Calu3 (cell line): ENCODE data around the gene CIROP. TPM values are rescaled to one million over a fixed set of nuclear protein-coding genes. Genes with fewer than 3 reads are reported as not detected.
A peak's percentile ranks its signal among the peaks of the same experiment; 100 is the strongest.

Experiments
- BruUV-seq: library from RNA; stranded (reverse); fragments of 400-500 nt; replicated peaks from 2 replicates; lab custom pipeline; 2021; lab: Mats Ljungman, UMichigan
- CTCF ChIA-PET: fragments of 300-600 bp; sonication (Branson Sonifier 250); formaldehyde crosslinking; loops from one replicate; lab custom pipeline; 2022; ENCODE audit warnings: antibody characterized with exemption; lab: Charles Lee
- DNase-seq: peaks from one replicate; pipeline ENCODE4 v3.0.0; 2022
- H3K27ac Mint-ChIP-seq: one replicate; pipeline ENCODE4 v1.8.0; 2022; ENCODE audit warnings: mixed read lengths; ENCODE audit not compliant: unreplicated experiment
- H3K27me3 Mint-ChIP-seq: one replicate; pipeline ENCODE4 v1.8.0; 2022; ENCODE audit warnings: mixed read lengths; ENCODE audit not compliant: unreplicated experiment
- H3K36me3 Mint-ChIP-seq: one replicate; pipeline ENCODE4 v1.8.0; 2022; ENCODE audit warnings: mild to moderate bottlenecking, moderate library complexity, mixed read lengths; ENCODE audit not compliant: insufficient read depth, unreplicated experiment
- H3K4me1 Mint-ChIP-seq: one replicate; pipeline ENCODE4 v1.8.0; 2022; ENCODE audit warnings: mild to moderate bottlenecking, low read depth, mixed read lengths; ENCODE audit not compliant: unreplicated experiment
- H3K4me3 Mint-ChIP-seq: one replicate; pipeline ENCODE4 v1.8.0; 2022; ENCODE audit warnings: mild to moderate bottlenecking, low read depth, moderate library complexity, mixed read lengths; ENCODE audit not compliant: unreplicated experiment
- H3K9me3 Mint-ChIP-seq: one replicate; pipeline ENCODE4 v1.8.0; 2022; ENCODE audit warnings: low read depth, mixed read lengths; ENCODE audit not compliant: unreplicated experiment
- intact Hi-C: fragments of 100-400 bp; cut with micrococcal nuclease; formaldehyde crosslinking; loops from one replicate; pipeline ENCODE4 v1.10.0; 2022; ENCODE audit not compliant: unreplicated experiment
- total RNA-seq: library from RNA; stranded (reverse); gene quantifications from 2 replicates; pipeline ENCODE4 v1.2.3, GENCODE V29; 2022
- TF ChIP-seq, protein P1 (sequence below): fragments of 200-600 bp; IDR thresholded peaks from one replicate; pipeline ENCODE4 v1.8.0; 2022; ENCODE audit warnings: antibody characterized with exemption; ENCODE audit not compliant: unreplicated experiment

CIROP gene
- total RNA-seq, 1 experiment from 2014 or later, result not detected

DNA sequence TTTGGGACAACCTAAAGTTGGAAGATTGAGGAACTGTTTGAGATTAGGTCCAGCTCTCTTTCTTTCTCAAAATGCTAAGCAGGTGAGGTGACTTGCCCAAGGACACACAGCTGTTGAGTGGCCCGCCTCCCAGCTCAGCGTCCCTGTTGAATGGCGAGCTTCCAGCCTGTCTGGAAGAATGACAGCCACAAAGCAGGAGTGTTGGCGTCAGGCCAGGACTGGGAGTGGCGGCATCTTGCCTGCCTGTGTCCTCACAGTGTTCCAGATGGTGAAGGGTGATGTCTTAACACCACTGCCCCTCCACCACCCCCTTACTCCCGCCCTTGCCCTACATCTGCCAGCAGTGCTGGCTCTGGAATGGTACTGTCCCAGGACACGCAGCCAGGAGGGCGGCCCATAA, 18.6 kb upstream of the CIROP start:
- DNase-seq, result peak; percentile 42
- BruUV-seq, result no TSS peak
- no peaks in the 10 kb centered on the region for H3K36me3 Mint-ChIP-seq
- CTCF ChIA-PET, result interaction anchor here (0.9 kb wide), 1 partner anchor 61 kb away, joined by 5 read pairs; no protein-coding TSS in a partner anchor
- H3K27ac Mint-ChIP-seq, result no peak overlapping the region
- TF ChIP-seq, protein P1, sequence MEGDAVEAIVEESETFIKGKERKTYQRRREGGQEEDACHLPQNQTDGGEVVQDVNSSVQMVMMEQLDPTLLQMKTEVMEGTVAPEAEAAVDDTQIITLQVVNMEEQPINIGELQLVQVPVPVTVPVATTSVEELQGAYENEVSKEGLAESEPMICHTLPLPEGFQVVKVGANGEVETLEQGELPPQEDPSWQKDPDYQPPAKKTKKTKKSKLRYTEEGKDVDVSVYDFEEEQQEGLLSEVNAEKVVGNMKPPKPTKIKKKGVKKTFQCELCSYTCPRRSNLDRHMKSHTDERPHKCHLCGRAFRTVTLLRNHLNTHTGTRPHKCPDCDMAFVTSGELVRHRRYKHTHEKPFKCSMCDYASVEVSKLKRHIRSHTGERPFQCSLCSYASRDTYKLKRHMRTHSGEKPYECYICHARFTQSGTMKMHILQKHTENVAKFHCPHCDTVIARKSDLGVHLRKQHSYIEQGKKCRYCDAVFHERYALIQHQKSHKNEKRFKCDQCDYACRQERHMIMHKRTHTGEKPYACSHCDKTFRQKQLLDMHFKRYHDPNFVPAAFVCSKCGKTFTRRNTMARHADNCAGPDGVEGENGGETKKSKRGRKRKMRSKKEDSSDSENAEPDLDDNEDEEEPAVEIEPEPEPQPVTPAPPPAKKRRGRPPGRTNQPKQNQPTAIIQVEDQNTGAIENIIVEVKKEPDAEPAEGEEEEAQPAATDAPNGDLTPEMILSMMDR, result no peak
- intact Hi-C loops, result no loop called here
- no peaks in the 10 kb centered on the region for H3K9me3 Mint-ChIP-seq
- H3K4me1 Mint-ChIP-seq, result peaks cover 24% of the 10 kb centered on the region
- peaks cover 79% of the 10 kb centered on the region for H3K27me3 Mint-ChIP-seq
- H3K4me3 Mint-ChIP-seq, result no peak overlapping the region

DNA sequence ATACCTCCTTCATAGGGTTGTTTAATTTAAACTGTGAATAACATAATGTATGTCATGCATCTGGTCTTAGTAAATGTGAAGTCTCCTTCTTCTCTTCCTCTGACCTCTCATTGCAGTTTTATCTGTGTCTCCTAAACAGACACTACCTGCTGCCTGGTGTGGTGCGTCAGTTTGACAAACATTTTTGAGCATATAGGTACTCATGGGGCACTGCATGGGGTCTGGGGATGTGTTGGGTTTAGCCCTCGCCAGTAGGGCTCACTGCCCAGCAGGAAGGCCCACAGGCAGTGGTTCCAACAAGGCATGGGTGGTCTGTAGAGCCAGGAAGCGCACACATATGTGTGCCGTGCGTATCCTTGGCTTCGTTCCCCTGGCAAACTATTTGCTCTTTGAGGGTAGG, 17.3 kb upstream of the CIROP start:
- Mint-ChIP-seq H3K36me3 (no peaks in the 10 kb centered on the region), H3K27me3 (peaks cover 66% of the 10 kb centered on the region), H3K4me1 (peaks cover 24% of the 10 kb centered on the region), H3K9me3 (no peaks in the 10 kb centered on the region), H3K27ac (no peak overlapping the region), H3K4me3 (no peak overlapping the region)
- no TSS peak for BruUV-seq
- intact Hi-C loops, result no loop called here
- no peak for DNase-seq
- CTCF ChIA-PET, result interaction anchor here (2.7 kb wide), 1 partner anchor 65 kb away, joined by 46 read pairs; no protein-coding TSS in a partner anchor
- TF ChIP-seq, protein P1, result no peak

DNA sequence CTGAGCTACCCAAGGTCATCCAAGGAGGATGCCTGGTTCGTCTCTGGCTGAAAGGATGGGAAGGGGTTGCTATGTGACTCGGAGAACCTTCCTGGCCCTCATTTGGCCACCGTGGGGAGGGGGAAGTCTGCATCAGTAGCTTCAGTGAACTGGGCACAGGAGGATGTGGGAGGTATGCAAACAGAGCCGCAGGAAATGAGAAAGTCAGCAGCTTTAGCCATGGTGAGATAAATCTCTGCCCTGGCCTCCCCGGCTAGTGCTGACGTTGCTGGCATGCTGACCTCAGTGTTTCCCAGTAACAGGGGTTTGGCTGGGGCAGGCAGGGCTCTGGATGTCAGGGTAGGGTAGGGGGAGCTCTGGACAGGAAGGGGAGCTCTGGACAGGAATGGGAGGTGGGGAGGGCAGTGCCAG, 16.6 kb upstream of the CIROP start:
- Mint-ChIP-seq H3K4me3 (no peak overlapping the region), H3K4me1 (peaks cover 24% of the 10 kb centered on the region), H3K27me3 (peaks cover 58% of the 10 kb centered on the region), H3K36me3 (no peaks in the 10 kb centered on the region), H3K9me3 (no peaks in the 10 kb centered on the region), H3K27ac (no peak overlapping the region)
- no peak for DNase-seq
- TF ChIP-seq, protein P1, result no peak
- intact Hi-C loops, result loop anchor here (1.0 kb wide), 2 partner anchors 61 to 66 kb away; no protein-coding TSS in a partner anchor
- CTCF ChIA-PET, result interaction anchor here (1.0 to 2.7 kb wide), 7 partner anchors 26 to 259 kb away, joined by 3 to 46 read pairs (median 7); partner anchors contain the start of genes ACIN1 and C14orf119
- BruUV-seq, result no TSS peak

DNA sequence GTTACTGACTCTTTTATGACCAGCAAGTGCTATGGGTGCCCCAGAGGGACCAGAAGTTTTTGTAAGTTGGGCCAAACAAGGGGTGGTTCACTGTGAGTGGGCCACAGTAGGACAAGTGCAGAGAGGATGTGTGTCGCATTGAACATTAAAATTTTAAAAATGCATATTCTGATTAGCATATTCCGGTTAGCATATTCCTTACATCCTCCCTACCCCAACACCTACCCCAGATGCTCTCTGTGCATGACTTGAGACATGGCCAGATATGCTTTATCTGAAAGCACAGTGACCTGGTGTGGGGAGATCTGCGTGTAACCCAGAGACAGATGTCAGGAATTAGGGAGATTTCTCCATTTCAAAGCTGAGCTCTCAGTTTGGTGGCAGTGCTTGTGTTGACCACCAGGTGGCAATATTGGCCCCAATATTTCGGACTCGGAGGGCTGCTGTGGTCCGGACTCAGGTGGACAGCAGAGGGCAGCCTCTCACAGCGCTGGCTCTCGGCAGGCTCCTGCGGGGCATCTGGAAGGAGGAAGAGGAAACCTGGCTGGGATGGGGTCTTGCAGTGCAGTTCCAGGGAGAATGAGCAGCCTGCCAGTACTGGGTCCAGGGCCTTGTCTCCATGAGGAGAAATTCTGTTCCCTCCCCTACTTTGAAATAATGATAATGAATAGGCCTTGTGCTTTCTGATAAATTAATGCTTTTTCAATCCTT, 15.9 kb upstream of the CIROP start:
- CTCF ChIA-PET, result interaction anchor here (0.6 to 2.7 kb wide), 19 partner anchors 17 to 311 kb away, joined by 3 to 46 read pairs (median 5); partner anchors contain the start of genes ACIN1, BCL2L2, C14orf119 and PABPN1
- TF ChIP-seq, protein P1, result peak; percentile 95
- no TSS peak for BruUV-seq
- DNase-seq, result peak; percentile 89
- Mint-ChIP-seq H3K36me3 (no peaks in the 10 kb centered on the region), H3K4me1 (peaks cover 24% of the 10 kb centered on the region), H3K27me3 (peaks cover 52% of the 10 kb centered on the region), H3K9me3 (no peaks in the 10 kb centered on the region), H3K4me3 (no peak overlapping the region), H3K27ac (no peak overlapping the region)
- intact Hi-C loops, result loop anchor here (1.0 kb wide), 2 partner anchors 62 to 67 kb away; no protein-coding TSS in a partner anchor
